ENCODE data around the gene TMEM37.

DNA sequence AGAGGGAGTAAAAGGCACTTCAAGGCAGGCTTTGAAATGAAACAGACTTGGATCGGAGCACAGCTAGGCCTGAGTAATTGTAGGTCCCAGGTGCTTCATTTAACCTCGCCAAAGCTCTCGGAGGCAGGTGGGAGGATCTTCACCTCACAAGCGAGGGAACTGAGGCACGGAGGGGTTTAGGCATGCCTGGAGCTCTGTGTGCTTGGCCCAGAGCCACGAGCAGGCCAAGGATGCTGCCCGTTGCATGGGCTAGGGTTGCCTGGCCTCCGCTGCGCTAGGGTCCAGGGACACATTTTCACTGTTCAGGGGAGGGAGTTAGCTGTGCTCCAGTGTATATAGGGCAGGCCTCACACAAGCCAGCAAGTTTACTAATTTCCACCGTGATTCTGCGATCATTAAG is 11.2 kb downstream of the TMEM37 start:
- TF ChIP-seq, protein P1, sequence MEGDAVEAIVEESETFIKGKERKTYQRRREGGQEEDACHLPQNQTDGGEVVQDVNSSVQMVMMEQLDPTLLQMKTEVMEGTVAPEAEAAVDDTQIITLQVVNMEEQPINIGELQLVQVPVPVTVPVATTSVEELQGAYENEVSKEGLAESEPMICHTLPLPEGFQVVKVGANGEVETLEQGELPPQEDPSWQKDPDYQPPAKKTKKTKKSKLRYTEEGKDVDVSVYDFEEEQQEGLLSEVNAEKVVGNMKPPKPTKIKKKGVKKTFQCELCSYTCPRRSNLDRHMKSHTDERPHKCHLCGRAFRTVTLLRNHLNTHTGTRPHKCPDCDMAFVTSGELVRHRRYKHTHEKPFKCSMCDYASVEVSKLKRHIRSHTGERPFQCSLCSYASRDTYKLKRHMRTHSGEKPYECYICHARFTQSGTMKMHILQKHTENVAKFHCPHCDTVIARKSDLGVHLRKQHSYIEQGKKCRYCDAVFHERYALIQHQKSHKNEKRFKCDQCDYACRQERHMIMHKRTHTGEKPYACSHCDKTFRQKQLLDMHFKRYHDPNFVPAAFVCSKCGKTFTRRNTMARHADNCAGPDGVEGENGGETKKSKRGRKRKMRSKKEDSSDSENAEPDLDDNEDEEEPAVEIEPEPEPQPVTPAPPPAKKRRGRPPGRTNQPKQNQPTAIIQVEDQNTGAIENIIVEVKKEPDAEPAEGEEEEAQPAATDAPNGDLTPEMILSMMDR (IDR thresholded peaks at IDR 0.05) = no peak
- no peak for TF ChIP-seq POLR2A (IDR thresholded peaks at IDR 0.05)
